H9 (cell line): ENCODE results near the gene CDCP1. TPM values are rescaled to one million over a fixed set of nuclear protein-coding genes. Genes with fewer than 3 reads are reported as not detected.

ENCODE experiments used
- DNase-seq: peaks from one replicate; pipeline ENCODE4 v3.0.0-alpha.2; 2017
- H2AFZ ChIP-seq: one replicate; pipeline ENCODE4 v1.6.1; 2013; ENCODE audit warnings: mild to moderate bottlenecking, low read length, control low read depth, moderate library complexity
- H2AK5ac ChIP-seq: 2 replicates; pipeline ENCODE4 v1.6.1; 2013; ENCODE audit warnings: low read length, control low read depth, mixed read lengths; ENCODE audit not compliant: insufficient read length
- H2BK120ac ChIP-seq: one replicate; pipeline ENCODE4 v1.6.1; 2013; ENCODE audit warnings: low read depth, mild to moderate bottlenecking, low read length, control low read depth, inconsistent platforms; ENCODE audit not compliant: poor library complexity, severe bottlenecking
- H2BK12ac ChIP-seq: 2 replicates; pipeline ENCODE4 v1.6.1; 2013; ENCODE audit warnings: low read length, control low read depth, mixed read lengths, low read depth; ENCODE audit not compliant: insufficient read length
- H2BK15ac ChIP-seq: 2 replicates; pipeline ENCODE4 v1.6.1; 2013; ENCODE audit warnings: low read depth, low read length, control low read depth
- H2BK20ac ChIP-seq: one replicate; pipeline ENCODE4 v1.6.1; 2013; ENCODE audit warnings: low read depth, mild to moderate bottlenecking, low read length, control low read depth, inconsistent platforms; ENCODE audit not compliant: poor library complexity, severe bottlenecking
- H2BK5ac ChIP-seq: 2 replicates; pipeline ENCODE4 v1.6.1; 2013; ENCODE audit warnings: low read length, control low read depth, mixed read lengths; ENCODE audit not compliant: insufficient read length
- H3K14ac ChIP-seq: 2 replicates; pipeline ENCODE4 v1.6.1; 2013; ENCODE audit warnings: low read length, control low read depth; ENCODE audit not compliant: insufficient read depth
- H3K18ac ChIP-seq: 2 replicates; pipeline ENCODE4 v1.6.1; 2013; ENCODE audit warnings: low read depth, mild to moderate bottlenecking, mixed read lengths, low read length, control low read depth; ENCODE audit not compliant: insufficient read length
- H3K23ac ChIP-seq: 2 replicates; pipeline ENCODE4 v1.6.1; 2013; ENCODE audit warnings: low read length, control low read depth, mixed read lengths, low read depth; ENCODE audit not compliant: insufficient read length
- H3K23me2 ChIP-seq: 2 replicates; pipeline ENCODE4 v1.6.1; 2013; ENCODE audit warnings: low read depth, mild to moderate bottlenecking, mixed read lengths, low read length, control low read depth; ENCODE audit not compliant: insufficient read length, poor library complexity, severe bottlenecking
- H3K27ac ChIP-seq: 2 replicates; pipeline ENCODE4 v1.5.1; 2013; ENCODE audit warnings: low read length, control low read depth, mixed read lengths, low read depth; ENCODE audit not compliant: insufficient read length
- H3K27me3 ChIP-seq: 2 replicates; pipeline ENCODE4 v1.6.1; 2013; ENCODE audit warnings: low read length, control low read depth, inconsistent platforms; ENCODE audit not compliant: insufficient read depth
- H3K4ac ChIP-seq: 2 replicates; pipeline ENCODE4 v1.6.1; 2013; ENCODE audit warnings: low read depth, mild to moderate bottlenecking, control low read depth, inconsistent platforms, low read length, moderate library complexity
- H3K4me1 ChIP-seq: 2 replicates; pipeline ENCODE4 v1.6.1; 2013; ENCODE audit warnings: low read length, control low read depth, inconsistent platforms; ENCODE audit not compliant: insufficient read depth
- H3K4me2 ChIP-seq: 2 replicates; pipeline ENCODE4 v1.6.1; 2013; ENCODE audit warnings: low read length, control low read depth, mixed read lengths; ENCODE audit not compliant: insufficient read length, insufficient read depth
- H3K56ac ChIP-seq: 2 replicates; pipeline ENCODE4 v1.6.1; 2013; ENCODE audit warnings: low read depth, mild to moderate bottlenecking, mixed read lengths, low read length, control low read depth; ENCODE audit not compliant: insufficient read length
- H3K79me1 ChIP-seq: 2 replicates; pipeline ENCODE4 v1.6.1; 2013; ENCODE audit warnings: low read depth, mild to moderate bottlenecking, moderate library complexity, low read length, control low read depth, inconsistent platforms; ENCODE audit not compliant: insufficient read depth, poor library complexity, severe bottlenecking
- H3K79me2 ChIP-seq: 2 replicates; pipeline ENCODE4 v1.6.1; 2013; ENCODE audit warnings: low read length, control low read depth, inconsistent platforms; ENCODE audit not compliant: insufficient read depth
- H3K9ac ChIP-seq: 2 replicates; pipeline ENCODE4 v1.6.1; 2013; ENCODE audit warnings: low read length, control low read depth, mixed read lengths; ENCODE audit not compliant: insufficient read length; ENCODE audit errors: extremely low read depth
- H3K9me3 ChIP-seq: one replicate; pipeline ENCODE4 v1.6.1; 2013; ENCODE audit warnings: low read depth, low read length, inconsistent platforms; ENCODE audit not compliant: control insufficient read depth
- H3T11ph ChIP-seq: one replicate; pipeline ENCODE4 v1.6.1; 2013; ENCODE audit warnings: mild to moderate bottlenecking, low read length, control low read depth, inconsistent platforms
- H4K20me1 ChIP-seq: one replicate; pipeline ENCODE4 v1.6.1; 2013; ENCODE audit not compliant: control insufficient read depth, insufficient read length, insufficient read depth
- H4K5ac ChIP-seq: 2 replicates; pipeline ENCODE4 v1.6.1; 2013; ENCODE audit warnings: low read depth, mild to moderate bottlenecking, mixed read lengths, low read length, control low read depth; ENCODE audit not compliant: insufficient read length
- H4K8ac ChIP-seq: replicated peaks from 2 replicates; pipeline ENCODE4 v1.6.1; 2013; ENCODE audit warnings: low read length, control low read depth, mixed read lengths, low read depth; ENCODE audit not compliant: insufficient read length
- H4K91ac ChIP-seq: 2 replicates; pipeline ENCODE4 v1.6.1; 2013; ENCODE audit warnings: low read depth, mild to moderate bottlenecking, moderate library complexity, mixed read lengths, low read length, control low read depth; ENCODE audit not compliant: insufficient read length
- H3K27ac Mint-ChIP-seq, 3 experiments: 2 replicates in 2 of 3; 3 replicates in 1 of 3; pipeline ENCODE4 v1.8.0; 2020 to 2021; ENCODE audit warnings: mixed read lengths in 3 of 3, mild to moderate bottlenecking in 1 of 3, moderate library complexity in 1 of 3
- H3K27me3 Mint-ChIP-seq: 2 replicates; pipeline ENCODE4 v1.8.0; 2021; ENCODE audit warnings: low read depth, mild to moderate bottlenecking, moderate library complexity, mixed read lengths
- H3K36me3 Mint-ChIP-seq, 3 experiments: 2 replicates in 2 of 3; 3 replicates in 1 of 3; pipeline ENCODE4 v1.8.0; 2020 to 2021; ENCODE audit warnings: low read depth in 3 of 3, mixed read lengths in 3 of 3; ENCODE audit not compliant: insufficient read depth in 1 of 3
- H3K4me1 Mint-ChIP-seq, 2 experiments: 2 replicates each; pipeline ENCODE4 v1.8.0; 2020; ENCODE audit warnings: mixed read lengths in 2 of 2
- H3K4me3 Mint-ChIP-seq, 2 experiments: 2 replicates in 1 of 2; 3 replicates in 1 of 2; pipeline ENCODE4 v1.8.0; 2020 to 2021; ENCODE audit warnings: mild to moderate bottlenecking in 2 of 2, mixed read lengths in 2 of 2, moderate library complexity in 1 of 2
- H3K9me3 Mint-ChIP-seq, 2 experiments: 2 replicates in 1 of 2; 3 replicates in 1 of 2; pipeline ENCODE4 v1.8.0; 2020; ENCODE audit warnings: mild to moderate bottlenecking in 2 of 2, mixed read lengths in 2 of 2, moderate library complexity in 1 of 2
- CTCF ChIP-seq: fragments of 200-600 bp; sonication (generic); conservative IDR thresholded peaks from 3 replicates; pipeline ENCODE4 v1.8.0; 2021; ENCODE audit warnings: antibody characterized with exemption, mild to moderate bottlenecking
- WGBS: extraction: QIAGEN DNeasy Blood & Tissue Kit; methylation state at CpG from one replicate; pipeline ENCODE4 v1.1.7; 2013; ENCODE audit warnings: missing lambda C conversion rate, low lambda C conversion rate, mixed read lengths; ENCODE audit not compliant: insufficient read length; ENCODE audit errors: extremely low coverage; 5-methylcytosine and 5-hydroxymethylcytosine counted together
- total RNA-seq: library from RNA; stranded (reverse); gene quantifications from 2 replicates; pipeline ENCODE4 v1.2.1, GENCODE V29; 2021

CDCP1 gene
- total RNA-seq, 1 experiment from 2014 or later, result 12.9 TPM

GRCh38 chr3:45119824-45120358 lies 26.3 kb downstream of the CDCP1 start:
- no peak overlapping the region for H3K27ac ChIP-seq
- Mint-ChIP-seq H3K4me3 (no peak overlapping the region), H3K27ac (no peak overlapping the region; a peak in 1 of 7 replicates), H3K4me1 (peaks cover 2 to 6% of the 10 kb centered on the region in 2 experiments; a peak in 2 of 4 replicates), H3K9me3 (no peaks in the 10 kb centered on the region), H3K36me3 (peaks cover 0 to 3% (median 0%) of the 10 kb centered on the region in 3 experiments; a peak in 2 of 7 replicates), H3K27me3 (no peaks in the 10 kb centered on the region; the same call in 1 of the 2 replicates)
- no peaks in the 10 kb centered on the region for H3K79me1 ChIP-seq
- H3K23ac ChIP-seq, result no peak overlapping the region
- no peak overlapping the region for H3K18ac ChIP-seq
- no peak overlapping the region for H3K4me2 ChIP-seq
- no peaks in the 10 kb centered on the region for H4K20me1 ChIP-seq
- no peaks in the 10 kb centered on the region for H3K27me3 ChIP-seq
- no peak overlapping the region for H2BK120ac ChIP-seq
- no peak for DNase-seq
- no peak overlapping the region for H4K5ac ChIP-seq
- H3K23me2 ChIP-seq, result no peaks in the 10 kb centered on the region
- no CpG with 5 or more reads among the region's 2 CpGs for WGBS
- no peak overlapping the region for H3T11ph ChIP-seq
- TF ChIP-seq CTCF, result no peak
- no peak overlapping the region for H4K91ac ChIP-seq
- H2AK5ac ChIP-seq, result no peak overlapping the region
- no peak overlapping the region for H2BK15ac ChIP-seq
- no peak overlapping the region for H3K4ac ChIP-seq
- no peaks in the 10 kb centered on the region; the same call in 1 of the 2 replicates for H3K4me1 ChIP-seq
- no peak overlapping the region for H2AFZ ChIP-seq
- no peaks in the 10 kb centered on the region for H3K9me3 ChIP-seq
- no peak overlapping the region for H2BK5ac ChIP-seq
- H2BK12ac ChIP-seq, result no peak overlapping the region
- H4K8ac ChIP-seq, result no peak overlapping the region
- no peak overlapping the region for H3K14ac ChIP-seq
- no peak overlapping the region for H2BK20ac ChIP-seq
- no peak overlapping the region for H3K56ac ChIP-seq
- H3K79me2 ChIP-seq, result no peaks in the 10 kb centered on the region
- no peak overlapping the region for H3K9ac ChIP-seq
